Liver (tissue), 9 donors: Measurements from ENCODE around the gene BID. TPM values are rescaled to one million over a fixed set of nuclear protein-coding genes. Genes with fewer than 3 reads are reported as not detected.

ENCODE experiments used
- DNase-seq: peaks from one replicate; pipeline ENCODE4 v3.0.0-alpha.2; 2017; ENCODE audit warnings: low spot score
- H3K27ac ChIP-seq, 2 donors: one replicate each; pipeline ENCODE4 v1.7.0; 2013; ENCODE audit warnings: inconsistent platforms in 2 of 2, low read length in 2 of 2, control low read depth in 1 of 2, low read depth in 1 of 2, mild to moderate bottlenecking in 1 of 2
- H3K27me3 ChIP-seq, 4 donors: one replicate each; pipeline versions ENCODE4 v1.6.1 to v1.7.0; 2013; ENCODE audit warnings: low read length in 3 of 4, inconsistent platforms in 1 of 4, mild to moderate bottlenecking in 1 of 4, moderate library complexity in 1 of 4; ENCODE audit not compliant: control insufficient read depth in 4 of 4, insufficient read depth in 4 of 4
- H3K36me3 ChIP-seq, 4 donors: one replicate each; pipeline versions ENCODE4 v1.6.1 to v1.7.0; 2013; ENCODE audit warnings: low read length in 3 of 4, mild to moderate bottlenecking in 3 of 4, low read depth in 1 of 4, moderate library complexity in 1 of 4; ENCODE audit not compliant: control insufficient read depth in 4 of 4, insufficient read depth in 3 of 4
- H3K4me1 ChIP-seq, 4 donors: one replicate each; pipeline versions ENCODE4 v1.6.1 to v1.7.0; 2013; ENCODE audit warnings: low read length in 3 of 4, mild to moderate bottlenecking in 3 of 4, moderate library complexity in 1 of 4; ENCODE audit not compliant: control insufficient read depth in 4 of 4, insufficient read depth in 4 of 4
- H3K4me3 ChIP-seq, 3 donors: one replicate each; pipeline versions ENCODE4 v1.6.1 to v1.7.0; 2013; ENCODE audit warnings: low read length in 3 of 3, control low read depth in 1 of 3, low read depth in 1 of 3, mild to moderate bottlenecking in 1 of 3
- H3K9ac ChIP-seq, 2 donors: one replicate each; pipeline ENCODE4 v1.7.0; 2013; ENCODE audit warnings: low read length in 2 of 2, mild to moderate bottlenecking in 2 of 2, moderate library complexity in 2 of 2, control low read depth in 1 of 2, low read depth in 1 of 2
- H3K9me3 ChIP-seq, 4 donors: one replicate each; pipeline versions ENCODE4 v1.6.1 to v1.7.0; 2013; ENCODE audit warnings: low read length in 3 of 4; ENCODE audit not compliant: control insufficient read depth in 4 of 4
- EGR1 ChIP-seq, 2 donors: IDR thresholded peaks; 2 replicates each; pipeline ENCODE4 v1.6.1; 2016 to 2018; ENCODE audit warnings: antibody characterized with exemption in 2 of 2, low read depth in 2 of 2
- FOXA1 ChIP-seq: IDR thresholded peaks from 2 replicates; pipeline ENCODE4 v1.6.1; 2016; ENCODE audit warnings: antibody characterized with exemption
- GABPA ChIP-seq, 2 donors: IDR thresholded peaks in 1 of 2; conservative IDR thresholded peaks in 1 of 2; 2 replicates each; pipeline ENCODE4 v1.6.1; 2016; ENCODE audit warnings: antibody characterized with exemption in 2 of 2, mild to moderate bottlenecking in 1 of 2, moderate library complexity in 1 of 2
- HNF4A ChIP-seq, 2 donors: conservative IDR thresholded peaks; 2 replicates each; pipeline ENCODE4 v1.6.1; 2016; ENCODE audit warnings: antibody characterized with exemption in 2 of 2, mild to moderate bottlenecking in 2 of 2
- HNF4G ChIP-seq: IDR thresholded peaks from 2 replicates; pipeline ENCODE4 v1.6.1; 2016; ENCODE audit warnings: antibody characterized with exemption
- JUND ChIP-seq, 2 donors: IDR thresholded peaks; 2 replicates each; pipeline ENCODE4 v1.6.1; 2016; ENCODE audit warnings: antibody characterized with exemption in 2 of 2
- NR2F2 ChIP-seq: IDR thresholded peaks from 2 replicates; pipeline ENCODE4 v1.6.1; 2016; ENCODE audit warnings: antibody characterized with exemption
- REST ChIP-seq: IDR thresholded peaks from 2 replicates; pipeline ENCODE4 v1.6.1; 2016; ENCODE audit warnings: antibody characterized with exemption, mild to moderate bottlenecking
- SP1 ChIP-seq: IDR thresholded peaks from 2 replicates; pipeline ENCODE4 v1.6.1; 2018; ENCODE audit warnings: antibody characterized with exemption, mild to moderate bottlenecking
- TAF1 ChIP-seq: conservative IDR thresholded peaks from 2 replicates; pipeline ENCODE4 v1.6.1; 2016; ENCODE audit warnings: antibody characterized with exemption, mild to moderate bottlenecking
- YY1 ChIP-seq: IDR thresholded peaks from 2 replicates; pipeline ENCODE4 v1.6.1; 2016; ENCODE audit warnings: antibody characterized with exemption, mild to moderate bottlenecking
- ZBTB33 ChIP-seq: IDR thresholded peaks from 2 replicates; pipeline ENCODE4 v1.6.1; 2016; ENCODE audit warnings: antibody characterized with exemption
- WGBS: extraction: QIAGEN DNeasy Blood & Tissue Kit; methylation state at CpG from one replicate; pipeline ENCODE4 v1.1.7; 2013; 5-methylcytosine and 5-hydroxymethylcytosine counted together
- polyA plus RNA-seq, 2 donors: library from polyadenylated mRNA; stranded (reverse) in 1 of 2; unstranded in 1 of 2; fragments of 200-250 nt in 1 of 2; fragments of >200 nt in 1 of 2; fragmentation: Nextera tagmentation in 1 of 2; extraction: Ambion mirVana in 1 of 2; gene quantifications; one replicate each; pipeline versions ENCODE4 v1.2.1 to v1.2.3, GENCODE V29; 2013 to 2015
- total RNA-seq, 2 donors: library from RNA; depleted of rRNA; stranded (reverse); fragments of >200 nt; gene quantifications; one replicate each; pipeline ENCODE4 v1.2.3, GENCODE V29; 2014
- TF ChIP-seq, protein P1 (sequence below): IDR thresholded peaks from 2 replicates; pipeline ENCODE4 v1.6.1; 2016; ENCODE audit warnings: antibody characterized with exemption
- TF ChIP-seq, protein P2 (sequence below): fragments of 150-350 bp; IDR thresholded peaks from 2 replicates; pipeline ENCODE4 v1.5.1; 2017; ENCODE audit warnings: improper control_type of control experiment, low read depth, low read length; ENCODE audit not compliant: missing input control
- donor health status: healthy.
- donor health status: healthy.
- donor health status: healthy.
- donor health status: healthy.
- donor health status: healthy.

BID gene
- total and polyA plus RNA-seq, 4 donors = 28.7 to 66.9 (median 52.6) TPM

DNA sequence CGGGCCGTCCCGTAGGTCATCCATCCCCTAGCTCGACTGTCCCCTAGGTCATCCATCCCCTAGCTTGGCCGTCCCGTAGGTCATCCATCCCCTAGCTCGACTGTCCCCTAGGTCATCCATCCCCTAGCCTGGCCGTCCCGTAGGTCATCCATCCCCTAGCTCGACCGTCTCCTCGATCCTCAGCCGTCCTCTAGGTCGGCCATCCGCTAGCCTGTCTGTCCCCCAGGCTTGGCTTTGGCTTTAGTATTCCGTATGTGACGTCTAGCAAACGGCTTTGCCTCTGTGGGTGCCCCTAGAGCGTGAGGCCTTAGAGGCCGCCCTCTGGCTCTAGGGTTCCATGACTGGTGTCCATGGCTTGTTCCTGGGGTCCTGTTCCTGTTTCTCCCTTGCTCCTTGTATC, 40.6 kb upstream of the BID start:
- peaks cover 20 to 78% (median 33%) of the 10 kb centered on the region in 4 donors for H3K36me3 ChIP-seq
- H3K4me1 ChIP-seq = no peaks in the 10 kb centered on the region
- no peak overlapping the region for H3K9ac ChIP-seq
- no peak for TF ChIP-seq HNF4A (conservative IDR thresholded peaks at IDR 0.05)
- TF ChIP-seq, protein P1, sequence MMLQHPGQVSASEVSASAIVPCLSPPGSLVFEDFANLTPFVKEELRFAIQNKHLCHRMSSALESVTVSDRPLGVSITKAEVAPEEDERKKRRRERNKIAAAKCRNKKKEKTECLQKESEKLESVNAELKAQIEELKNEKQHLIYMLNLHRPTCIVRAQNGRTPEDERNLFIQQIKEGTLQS = no peak
- TF ChIP-seq HNF4G = no peak
- TF ChIP-seq TAF1 = no peak
- no peak for TF ChIP-seq REST
- no peak for TF ChIP-seq YY1
- TF ChIP-seq SP1 = no peak
- TF ChIP-seq EGR1 (IDR thresholded peaks at IDR 0.05; ENCODE audit: low read depth in 2 of 2) = no peak
- no peak for TF ChIP-seq GABPA (IDR thresholded peaks at IDR 0.05 in 1 of 2, conservative IDR thresholded peaks at IDR 0.05 in 1 of 2)
- no peaks in the 10 kb centered on the region for H3K27me3 ChIP-seq
- 93% methylated on average over 20 of the region's 20 CpGs for WGBS
- no peak overlapping the region for H3K27ac ChIP-seq
- H3K4me3 ChIP-seq = no peak overlapping the region
- no peaks in the 10 kb centered on the region for H3K9me3 ChIP-seq
- DNase-seq = no peak

GRCh38 chr22:17814084-17814483, 39.8 kb upstream of the BID start:
- H3K9me3 ChIP-seq = no peaks in the 10 kb centered on the region
- H3K27ac ChIP-seq = no peak overlapping the region
- H3K4me1 ChIP-seq = peaks cover 0 to under 1% (median 0%) of the 10 kb centered on the region in 4 donors
- H3K27me3 ChIP-seq = no peaks in the 10 kb centered on the region
- TF ChIP-seq JUND (IDR thresholded peaks at IDR 0.05) (no peak), EGR1 (IDR thresholded peaks at IDR 0.05; ENCODE audit: low read depth in 2 of 2) (no peak), ZBTB33 (no peak), SP1 (no peak), HNF4A (conservative IDR thresholded peaks at IDR 0.05) (no peak), NR2F2 (no peak), FOXA1 (no peak)
- TF ChIP-seq, protein P1 = no peak
- TF ChIP-seq, protein P2, sequence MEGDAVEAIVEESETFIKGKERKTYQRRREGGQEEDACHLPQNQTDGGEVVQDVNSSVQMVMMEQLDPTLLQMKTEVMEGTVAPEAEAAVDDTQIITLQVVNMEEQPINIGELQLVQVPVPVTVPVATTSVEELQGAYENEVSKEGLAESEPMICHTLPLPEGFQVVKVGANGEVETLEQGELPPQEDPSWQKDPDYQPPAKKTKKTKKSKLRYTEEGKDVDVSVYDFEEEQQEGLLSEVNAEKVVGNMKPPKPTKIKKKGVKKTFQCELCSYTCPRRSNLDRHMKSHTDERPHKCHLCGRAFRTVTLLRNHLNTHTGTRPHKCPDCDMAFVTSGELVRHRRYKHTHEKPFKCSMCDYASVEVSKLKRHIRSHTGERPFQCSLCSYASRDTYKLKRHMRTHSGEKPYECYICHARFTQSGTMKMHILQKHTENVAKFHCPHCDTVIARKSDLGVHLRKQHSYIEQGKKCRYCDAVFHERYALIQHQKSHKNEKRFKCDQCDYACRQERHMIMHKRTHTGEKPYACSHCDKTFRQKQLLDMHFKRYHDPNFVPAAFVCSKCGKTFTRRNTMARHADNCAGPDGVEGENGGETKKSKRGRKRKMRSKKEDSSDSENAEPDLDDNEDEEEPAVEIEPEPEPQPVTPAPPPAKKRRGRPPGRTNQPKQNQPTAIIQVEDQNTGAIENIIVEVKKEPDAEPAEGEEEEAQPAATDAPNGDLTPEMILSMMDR = no peak
- H3K36me3 ChIP-seq = peaks cover 21 to 78% (median 30%) of the 10 kb centered on the region in 4 donors
- H3K4me3 ChIP-seq = no peak overlapping the region
- 87% methylated on average over 6 of the region's 6 CpGs for WGBS
- no peak overlapping the region for H3K9ac ChIP-seq
- no peak for DNase-seq
